Osteoblast (primary cell): ENCODE measurements around the gene AK8. TPM values are rescaled to one million over a fixed set of nuclear protein-coding genes. Genes with fewer than 3 reads are reported as not detected.

ENCODE experiments used
- DNase-seq: peaks from one replicate; pipeline ENCODE4 v3.0.0; 2011; ENCODE audit warnings: low spot score, mixed read lengths; ENCODE audit not compliant: insufficient read length; ENCODE audit errors: missing footprints
- H2AFZ ChIP-seq: 2 replicates; pipeline ENCODE4 v1.6.0; 2011; ENCODE audit warnings: mild to moderate bottlenecking, low read length
- H3K27ac ChIP-seq: 2 replicates; pipeline ENCODE4 v1.5.1; 2011; ENCODE audit warnings: mild to moderate bottlenecking, low read depth, low read length, moderate library complexity
- H3K27me3 ChIP-seq: 2 replicates; pipeline ENCODE4 v1.6.0; 2012; ENCODE audit warnings: mild to moderate bottlenecking, control low read depth, inconsistent platforms, low read length, moderate library complexity; ENCODE audit not compliant: insufficient read depth
- H3K36me3 ChIP-seq: 2 replicates; pipeline ENCODE4 v1.5.1; 2011; ENCODE audit warnings: mild to moderate bottlenecking, low read length, control low read depth, moderate library complexity; ENCODE audit not compliant: insufficient read depth
- H3K4me1 ChIP-seq: 2 replicates; pipeline ENCODE4 v1.5.1; 2011; ENCODE audit warnings: mild to moderate bottlenecking, low read length, control low read depth, moderate library complexity; ENCODE audit not compliant: insufficient read depth
- H3K4me2 ChIP-seq: 2 replicates; pipeline ENCODE4 v1.6.0; 2011; ENCODE audit warnings: mild to moderate bottlenecking, low read length; ENCODE audit not compliant: insufficient read depth
- H3K4me3 ChIP-seq: fragments of 200-600 bp; sonication (generic); 3 replicates; pipeline ENCODE4 v1.5.1; 2012; ENCODE audit warnings: mild to moderate bottlenecking, low read length, inconsistent platforms; ENCODE audit not compliant: insufficient read depth
- H3K79me2 ChIP-seq: 2 replicates; pipeline ENCODE4 v1.6.0; 2012; ENCODE audit warnings: mild to moderate bottlenecking, low read length, control low read depth, inconsistent platforms; ENCODE audit not compliant: insufficient read depth
- H3K9me3 ChIP-seq: 2 replicates; pipeline ENCODE4 v1.5.1; 2011; ENCODE audit warnings: low read depth, low read length, control low read depth
- H4K20me1 ChIP-seq: 2 replicates; pipeline ENCODE4 v1.6.0; 2012; ENCODE audit warnings: mild to moderate bottlenecking, low read length, control low read depth; ENCODE audit not compliant: insufficient read depth
- CTCF ChIP-seq: IDR thresholded peaks from 2 replicates; pipeline ENCODE4 v1.5.1; 2011; ENCODE audit warnings: mild to moderate bottlenecking, low read depth, low read length, moderate library complexity; ENCODE audit errors: extremely low read depth
- total RNA-seq: library from RNA; depleted of rRNA; stranded (reverse); fragments of >200 nt; gene quantifications from 2 replicates; pipeline ENCODE4 v1.2.3, GENCODE V29; 2012

AK8 gene
- total RNA-seq, 1 donor, result 1.1 TPM

- Histone ChIP-seq H3K9me3 (no peaks in the 10 kb centered on the region), H3K4me2 (no peak overlapping the region), H3K36me3 (no peaks in the 10 kb centered on the region), H3K4me1 (no peaks in the 10 kb centered on the region), H3K4me3 (no peak overlapping the region), H3K79me2 (no peaks in the 10 kb centered on the region), H3K27ac (no peak overlapping the region), H3K27me3 (peaks cover 2% of the 10 kb centered on the region), H4K20me1 (no peaks in the 10 kb centered on the region), H2AFZ (no peak overlapping the region)
- no peak for DNase-seq
- no peak for TF ChIP-seq CTCF
These were observed 51.3 kb downstream of the AK8 start for GRCh38 chr9:132826621-132827365.

GRCh38 chr9:132826131-132826530, 52.0 kb downstream of the AK8 start:
- H3K36me3 ChIP-seq, result no peaks in the 10 kb centered on the region

GRCh38 chr9:132825430-132825829, 52.7 kb downstream of the AK8 start:
- H3K27me3 ChIP-seq, result peaks cover 3% of the 10 kb centered on the region
- H4K20me1 ChIP-seq, result no peaks in the 10 kb centered on the region
- H3K36me3 ChIP-seq, result no peaks in the 10 kb centered on the region

More at GRCh38 chr9:132826131-132826530, 52.0 kb downstream of the AK8 start:
- H2AFZ ChIP-seq, result no peak overlapping the region
- TF ChIP-seq CTCF, result no peak
- H3K79me2 ChIP-seq, result no peaks in the 10 kb centered on the region
- no peak overlapping the region for H3K4me2 ChIP-seq
- peaks cover 2% of the 10 kb centered on the region for H3K27me3 ChIP-seq
- H3K9me3 ChIP-seq, result no peaks in the 10 kb centered on the region
- H3K4me3 ChIP-seq, result no peak overlapping the region
- DNase-seq, result no peak
- H4K20me1 ChIP-seq, result no peaks in the 10 kb centered on the region
- no peak overlapping the region for H3K27ac ChIP-seq
- no peaks in the 10 kb centered on the region for H3K4me1 ChIP-seq

More at GRCh38 chr9:132825430-132825829, 52.7 kb downstream of the AK8 start:
- Histone ChIP-seq H3K9me3 (no peaks in the 10 kb centered on the region), H3K4me1 (no peaks in the 10 kb centered on the region), H3K4me2 (no peak overlapping the region), H3K27ac (no peak overlapping the region), H2AFZ (no peak overlapping the region), H3K4me3 (no peak overlapping the region), H3K79me2 (no peaks in the 10 kb centered on the region)
- TF ChIP-seq CTCF, result no peak
- DNase-seq, result no peak
